Bronchial smooth muscle cell (primary cell): ENCODE results near the gene SOCS6. TPM values are rescaled to one million over a fixed set of nuclear protein-coding genes. Genes with fewer than 3 reads are reported as not detected.

Experiments used
- total RNA-seq: library from RNA; depleted of rRNA; stranded (reverse); fragments of >200 nt; gene quantifications from 2 replicates; pipeline ENCODE4 v1.2.1, GENCODE V29; 2014

Gene SOCS6, protein sequence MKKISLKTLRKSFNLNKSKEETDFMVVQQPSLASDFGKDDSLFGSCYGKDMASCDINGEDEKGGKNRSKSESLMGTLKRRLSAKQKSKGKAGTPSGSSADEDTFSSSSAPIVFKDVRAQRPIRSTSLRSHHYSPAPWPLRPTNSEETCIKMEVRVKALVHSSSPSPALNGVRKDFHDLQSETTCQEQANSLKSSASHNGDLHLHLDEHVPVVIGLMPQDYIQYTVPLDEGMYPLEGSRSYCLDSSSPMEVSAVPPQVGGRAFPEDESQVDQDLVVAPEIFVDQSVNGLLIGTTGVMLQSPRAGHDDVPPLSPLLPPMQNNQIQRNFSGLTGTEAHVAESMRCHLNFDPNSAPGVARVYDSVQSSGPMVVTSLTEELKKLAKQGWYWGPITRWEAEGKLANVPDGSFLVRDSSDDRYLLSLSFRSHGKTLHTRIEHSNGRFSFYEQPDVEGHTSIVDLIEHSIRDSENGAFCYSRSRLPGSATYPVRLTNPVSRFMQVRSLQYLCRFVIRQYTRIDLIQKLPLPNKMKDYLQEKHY
- total RNA-seq, result 20.8 and 29.9 TPM in 2 replicates

DNA sequence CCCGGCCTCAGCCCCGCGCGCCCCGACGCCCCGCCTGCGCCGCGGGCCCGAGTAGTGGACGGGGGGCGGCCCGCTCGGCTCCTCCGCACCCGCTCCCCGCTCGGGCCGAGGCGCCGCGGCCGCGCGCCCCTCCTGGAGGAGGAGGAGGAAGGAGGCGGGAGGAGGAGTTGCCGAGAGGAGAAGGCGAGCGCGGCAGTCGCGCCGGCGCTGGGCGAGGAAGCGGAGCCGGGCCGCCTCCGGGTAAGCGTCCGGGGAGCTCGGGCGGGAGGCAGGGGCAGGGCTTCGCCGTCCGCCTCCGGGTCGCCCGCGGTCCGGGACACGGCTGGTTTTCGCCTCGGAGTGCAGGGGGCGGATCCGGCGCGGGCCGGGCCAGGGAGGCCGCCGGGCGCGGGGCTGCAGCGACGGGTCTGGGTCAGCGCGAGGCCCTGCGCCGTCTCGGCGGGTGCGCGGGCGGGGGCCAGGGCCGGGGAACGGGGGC is at the start of gene SOCS6:
TSS of gene SOCS6 (plus strand) at position 195 of the 478 bp plus-strand sequence. CDS start 35,624 bp downstream, outside the sequence.

Other genes starting within 250 kb of the SOCS6 start
- gene RTTN, start 83.4 kb upstream of the SOCS6 start, total RNA-seq, result 6.5 and 7.4 TPM in 2 replicates